ENCODE results near the gene NAV2.

NAV2 gene

GRCh38 chr11:20154381-20154780 lies 441.7 kb downstream of the NAV2 start:
- no peak for DNase-seq

- no peak for DNase-seq
These were observed 443.1 kb downstream of the NAV2 start for GRCh38 chr11:20155683-20156279.

DNA sequence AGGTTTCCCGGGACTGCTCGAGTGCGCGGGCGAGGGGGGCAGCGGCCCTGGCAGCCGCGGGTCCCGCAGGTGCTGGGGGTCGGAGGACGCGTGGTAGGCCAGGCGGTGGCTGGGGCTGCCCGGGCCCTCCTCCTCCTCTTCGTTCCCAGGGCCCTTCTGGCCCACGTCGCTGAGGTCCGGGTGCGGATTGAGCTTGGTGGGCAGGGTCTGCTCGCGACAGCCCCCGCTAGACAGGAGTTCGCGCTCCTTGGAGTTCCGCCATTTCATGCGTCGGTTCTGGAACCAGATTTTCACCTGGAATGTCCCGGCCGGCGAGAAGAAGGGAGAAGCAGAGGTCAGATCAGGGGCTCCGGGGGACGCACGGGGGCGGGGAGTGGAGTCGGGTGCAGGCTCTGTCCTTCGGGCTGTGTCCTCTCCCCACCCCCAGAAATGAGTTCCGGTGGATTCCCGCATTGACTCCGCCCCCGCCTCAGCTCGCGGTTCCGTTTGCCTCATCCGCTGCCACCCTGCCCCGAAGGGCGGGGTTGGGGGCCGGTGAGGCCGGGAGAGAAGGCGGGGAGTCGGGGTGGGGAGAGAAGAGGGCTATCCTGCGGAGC lies 443.7 kb downstream of the NAV2 start:
- no peak for DNase-seq

- DNase-seq = no peak
These were observed 444.4 kb downstream of the NAV2 start for GRCh38 chr11:20156876-20157613.

DNA sequence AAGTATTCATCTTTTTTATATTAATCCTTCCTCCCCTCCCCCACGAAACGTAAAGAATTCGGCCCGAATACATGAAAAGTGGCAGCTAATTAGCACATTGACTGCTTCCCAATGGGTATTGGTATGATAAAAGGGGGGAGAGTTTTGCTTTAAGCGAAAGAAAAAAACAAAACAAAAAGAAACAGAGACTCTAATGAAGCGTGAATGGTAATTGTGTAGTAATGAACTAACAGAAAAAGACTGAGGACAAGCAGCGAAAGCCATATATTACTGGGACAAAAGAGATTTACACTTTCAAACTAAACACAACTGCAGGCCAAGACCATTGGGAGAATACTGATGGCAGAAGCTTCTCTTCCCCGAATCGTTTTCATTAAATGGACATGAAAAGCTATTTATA lies 445.1 kb downstream of the NAV2 start:
- DNase-seq = no peak

DNA sequence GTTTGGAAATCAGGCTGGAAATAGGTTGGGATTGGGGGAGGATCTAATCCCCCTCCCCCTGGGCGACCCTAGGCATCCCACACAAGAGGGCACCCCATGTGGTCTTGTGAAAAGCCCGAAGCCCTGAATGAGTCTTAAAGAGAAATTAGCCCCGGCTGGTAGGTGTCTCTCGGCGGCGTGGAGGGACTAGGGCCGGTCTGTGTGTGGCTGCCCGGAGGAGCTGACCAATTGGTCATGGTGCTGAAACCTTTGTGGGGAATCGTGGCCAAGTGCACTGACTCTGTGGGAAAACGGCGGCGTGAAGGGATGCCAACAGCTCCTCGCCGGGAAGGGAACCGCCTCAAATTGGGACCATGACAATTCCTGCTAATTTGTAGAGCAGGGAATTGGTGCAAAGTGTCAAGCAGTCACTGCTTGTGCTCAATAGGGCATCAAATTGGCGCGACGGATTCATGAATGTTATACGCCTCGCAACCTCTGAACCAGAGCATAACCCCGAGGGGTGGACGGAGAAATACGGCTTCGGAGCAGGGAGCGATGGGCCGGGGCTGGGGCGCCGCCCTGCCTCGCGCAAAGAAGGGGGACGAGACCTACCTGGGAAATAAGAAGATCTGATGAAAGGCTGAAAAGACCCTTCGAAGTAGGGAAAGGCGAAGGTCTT lies 446.1 kb downstream of the NAV2 start:
- DNase-seq = no peak

GRCh38 chr11:20159466-20160381 lies 447.1 kb downstream of the NAV2 start:
- no peak for DNase-seq

- DNase-seq = no peak
These were observed 448.0 kb downstream of the NAV2 start, which contains the start of gene DBX1 for GRCh38 chr11:20160425-20161229. Gene DBX1 (minus strand): TSS chr11:20160475. CDS start chr11:20160324, 151 bp downstream.

GRCh38 chr11:20161230-20161918 lies 448.7 kb downstream of the NAV2 start:
- no peak for DNase-seq

- no peak for DNase-seq
These were observed 449.5 kb downstream of the NAV2 start for GRCh38 chr11:20161923-20162744.

- no peak for DNase-seq
These were observed 450.5 kb downstream of the NAV2 start for GRCh38 chr11:20162824-20163782.

- no peak for DNase-seq
These were observed 451.3 kb downstream of the NAV2 start for GRCh38 chr11:20163783-20164481.
